ENCODE measurements around the gene TOM1L1. TPM values are rescaled to one million over a fixed set of nuclear protein-coding genes. Genes with fewer than 3 reads are reported as not detected.

Gene TOM1L1
- total and polyA plus RNA-seq, 2 of the 8 experiments (the other 6 are each of a cell fraction or from before 2014, with no cell fraction given): 47.0 to 60.8 TPM

DNA sequence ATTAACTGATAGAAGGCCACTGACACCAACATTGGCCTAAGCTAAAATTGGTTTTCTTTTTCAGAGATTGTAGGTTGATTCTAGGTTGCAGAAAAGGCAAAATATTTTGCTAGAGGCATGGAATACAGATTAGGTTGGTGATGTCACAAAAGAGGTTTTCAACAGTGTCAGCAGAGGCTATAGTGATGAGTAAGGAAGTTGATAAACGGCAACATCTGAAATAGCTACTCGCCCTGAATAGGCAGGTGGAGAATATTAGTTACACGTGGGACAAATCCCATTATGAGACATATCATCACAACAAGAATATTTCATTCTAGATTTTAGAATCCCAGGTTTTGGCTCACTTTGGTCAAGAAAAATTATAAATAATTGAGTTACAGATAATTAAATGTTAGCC, 1.5 kb upstream of the TOM1L1 start:
- H3K27ac ChIP-seq (ENCODE audit: low read depth, low read length): no peak overlapping the region
- no peaks in the 10 kb centered on the region for H3K9me3 ChIP-seq (ENCODE audit: insufficient read depth in 2 of 2, low read depth in 1 of 2, low read length in 1 of 2)
- H2BK20ac ChIP-seq (ENCODE audit: low read length): no peak overlapping the region
- no peak overlapping the region for H3K4ac ChIP-seq (replicated peaks; ENCODE audit: insufficient read length, low read depth, low read length)
- no peak overlapping the region for H2BK120ac ChIP-seq (replicated peaks; ENCODE audit: low read depth, low read length)
- peaks cover 4 to 11% (median 9%) of the 10 kb centered on the region in 4 experiments; a peak in 4 of 7 replicates for H3K4me1 ChIP-seq (replicated peaks in 1 of 4; ENCODE audit: control insufficient read depth in 3 of 4, insufficient read depth in 4 of 4, low read length in 3 of 4)
- no peak overlapping the region for H2BK5ac ChIP-seq (ENCODE audit: low read depth, low read length)
- peaks cover 0 to 8% (median 4%) of the 10 kb centered on the region in 4 experiments; a peak in 3 of 8 replicates for H3K36me3 ChIP-seq (ENCODE audit: control insufficient read depth in 2 of 4, insufficient read depth in 4 of 4, low read length in 3 of 4)
- no peak overlapping the region for H2BK12ac ChIP-seq (ENCODE audit: low read depth, low read length)
- no peak overlapping the region; a peak in 1 of 4 replicates for H3K4me2 ChIP-seq (ENCODE audit: insufficient read depth in 1 of 2, low read depth in 2 of 2, low read length in 2 of 2)
- no peak overlapping the region for H4K5ac ChIP-seq (ENCODE audit: insufficient read length, low read depth, low read length)
- peaks cover 4% of the 10 kb centered on the region; the same call in 1 of the 2 replicates for H3K23me2 ChIP-seq (ENCODE audit: low read depth, low read length)
- no peak overlapping the region for H3K4me3 ChIP-seq (ENCODE audit: extremely low read depth in 1 of 4, insufficient read depth in 2 of 4, low read depth in 3 of 4, low read length in 4 of 4)
- peaks cover under 1 to 6% of the 10 kb centered on the region in 2 experiments for H3K79me2 ChIP-seq (ENCODE audit: control insufficient read depth in 1 of 2, insufficient read depth in 2 of 2, low read length in 2 of 2)
- H4K8ac ChIP-seq (ENCODE audit: extremely low read depth, insufficient read depth, low read length): no peak overlapping the region
- no peak overlapping the region for H3K23ac ChIP-seq (ENCODE audit: insufficient read length)
- no peak overlapping the region for H2BK15ac ChIP-seq (ENCODE audit: low read length)
- H4K91ac ChIP-seq (replicated peaks; ENCODE audit: insufficient read length, low read length): no peak overlapping the region
- no peaks in the 10 kb centered on the region for H3K27me3 ChIP-seq (replicated peaks in 1 of 4; ENCODE audit: control insufficient read depth in 3 of 4, extremely low read depth in 1 of 4, insufficient read depth in 3 of 4, low read length in 3 of 4)
- no peak overlapping the region for H3K56ac ChIP-seq (replicated peaks; ENCODE audit: insufficient read length, low read depth, low read length)
- 66% methylated on average over 3 of the region's 3 CpGs; no CpG with 5 or more reads in 1 of the 2 experiments for WGBS, 2 experiments (ENCODE audit: extremely low coverage in 1 of 2, insufficient coverage in 1 of 2, insufficient read length in 1 of 2, insufficient replicate concordance in 2 of 2, low coverage in 1 of 2, low lambda C conversion rate in 2 of 2, missing lambda C conversion rate in 1 of 2)
- no peak overlapping the region; the same call in 1 of the 2 replicates for H3K18ac ChIP-seq (ENCODE audit: extremely low read depth, low read length)
- H2AK5ac ChIP-seq (ENCODE audit: low read depth, low read length): no peak overlapping the region
- H3K14ac ChIP-seq (ENCODE audit: insufficient read length): no peak overlapping the region
- CTCF ChIA-PET (ENCODE audit: partially characterized antibody): no interaction called here
- DNase-seq (ENCODE audit: low read depth in 1 of 2, low spot score in 2 of 2) (no peak), FAIRE-seq (no peak)
- no peak overlapping the region for H3K9ac ChIP-seq (replicated peaks in 1 of 4; ENCODE audit: extremely low read depth in 1 of 4, low read depth in 3 of 4, low read length in 3 of 4)
- no peak overlapping the region for H2AFZ ChIP-seq (ENCODE audit: low read length)
- POLR2A ChIA-PET (ENCODE audit: partially characterized antibody): interaction anchor here (2.1 kb wide), 1 partner anchor 68 kb away, joined by 5 read pairs; no protein-coding TSS in a partner anchor
- peaks cover 0 to 3% of the 10 kb centered on the region in 2 experiments for H4K20me1 ChIP-seq (replicated peaks in 1 of 2; ENCODE audit: control insufficient read depth in 1 of 2, insufficient read depth in 2 of 2, low read length in 2 of 2)
- peaks cover 5% of the 10 kb centered on the region; the same call in 1 of the 2 replicates for H3K79me1 ChIP-seq (ENCODE audit: low read depth, low read length)
- TF ChIP-seq, protein P1, sequence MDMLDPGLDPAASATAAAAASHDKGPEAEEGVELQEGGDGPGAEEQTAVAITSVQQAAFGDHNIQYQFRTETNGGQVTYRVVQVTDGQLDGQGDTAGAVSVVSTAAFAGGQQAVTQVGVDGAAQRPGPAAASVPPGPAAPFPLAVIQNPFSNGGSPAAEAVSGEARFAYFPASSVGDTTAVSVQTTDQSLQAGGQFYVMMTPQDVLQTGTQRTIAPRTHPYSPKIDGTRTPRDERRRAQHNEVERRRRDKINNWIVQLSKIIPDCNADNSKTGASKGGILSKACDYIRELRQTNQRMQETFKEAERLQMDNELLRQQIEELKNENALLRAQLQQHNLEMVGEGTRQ (IDR thresholded peaks at IDR 0.05; ENCODE audit: low read length): no peak
- TF ChIP-seq SIX5 (IDR thresholded peaks at IDR 0.05; ENCODE audit: low read depth, low read length) (no peak), POLR2AphosphoS5 (IDR thresholded peaks at IDR 0.05; ENCODE audit: low read depth, low read length) (no peak), RBBP5 (IDR thresholded peaks at IDR 0.05; ENCODE audit: borderline replicate concordance, low read depth, low read length) (no peak), FOSL1 (IDR thresholded peaks at IDR 0.05; ENCODE audit: insufficient read depth, low read depth, low read length) (no peak), RXRA (IDR thresholded peaks at IDR 0.05; ENCODE audit: insufficient read depth, low read depth, low read length) (no peak), MAFK (IDR thresholded peaks at IDR 0.05; ENCODE audit: low read depth, low read length) (no peak), SIRT6 (IDR thresholded peaks at IDR 0.05; ENCODE audit: low read length) (no peak), POLR2A (IDR thresholded peaks at IDR 0.05; ENCODE audit: control extremely low read depth in 1 of 2, low read depth in 2 of 2, low read length in 2 of 2) (no peak), JUN (IDR thresholded peaks at IDR 0.05; ENCODE audit: low read depth, low read length) (no peak), CEBPB (IDR thresholded peaks at IDR 0.05; ENCODE audit: low read depth, low read length) (no peak), CHD1 (IDR thresholded peaks at IDR 0.05; ENCODE audit: low read depth, low read length) (no peak), KDM1A (IDR thresholded peaks at IDR 0.05; ENCODE audit: borderline replicate concordance, low read length) (no peak), SP1 (IDR thresholded peaks at IDR 0.05; ENCODE audit: low read depth, low read length) (no peak), GTF2F1 (IDR thresholded peaks at IDR 0.05; ENCODE audit: borderline replicate concordance, low read depth, low read length) (no peak)
